HG03175 (cell line): ENCODE measurements around the gene PTGIS.

Experiments used
- ATAC-seq: cut with Tn5 transposase; IDR thresholded peaks from one replicate; pipeline ENCODE4 v1.9.1; 2021; ENCODE audit warnings: mild to moderate bottlenecking, moderate library complexity; ENCODE audit not compliant: unreplicated experiment

The PTGIS gene

GRCh38 chr20:49560646-49561045 lies 7.3 kb downstream of the PTGIS start:
- no peak for ATAC-seq

GRCh38 chr20:49560186-49560585 lies 7.8 kb downstream of the PTGIS start:
- no peak for ATAC-seq

- no peak for ATAC-seq
These were observed 8.4 kb downstream of the PTGIS start for GRCh38 chr20:49559411-49560081.

DNA sequence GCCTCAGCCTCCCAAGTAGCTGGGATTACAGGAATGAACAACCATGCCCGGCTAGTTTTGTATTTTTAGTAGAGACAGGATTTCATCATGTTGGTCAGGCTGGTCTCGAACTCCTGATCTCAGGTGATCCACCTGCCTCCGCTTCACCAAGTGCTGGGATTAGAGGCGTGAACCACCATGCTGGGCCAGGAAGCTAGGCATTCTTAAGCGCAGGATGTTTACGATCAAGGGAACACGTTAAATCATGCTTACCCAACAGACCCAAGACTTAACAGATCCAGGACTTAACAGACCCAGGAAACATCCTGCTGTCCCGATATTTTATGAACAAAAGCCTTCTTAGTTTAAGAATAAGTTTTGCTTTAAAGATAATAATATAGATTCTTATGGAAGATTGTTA lies 9.1 kb downstream of the PTGIS start:
- ATAC-seq = no peak

- no peak for ATAC-seq
These were observed 10.5 kb downstream of the PTGIS start for GRCh38 chr20:49557449-49557848.

DNA sequence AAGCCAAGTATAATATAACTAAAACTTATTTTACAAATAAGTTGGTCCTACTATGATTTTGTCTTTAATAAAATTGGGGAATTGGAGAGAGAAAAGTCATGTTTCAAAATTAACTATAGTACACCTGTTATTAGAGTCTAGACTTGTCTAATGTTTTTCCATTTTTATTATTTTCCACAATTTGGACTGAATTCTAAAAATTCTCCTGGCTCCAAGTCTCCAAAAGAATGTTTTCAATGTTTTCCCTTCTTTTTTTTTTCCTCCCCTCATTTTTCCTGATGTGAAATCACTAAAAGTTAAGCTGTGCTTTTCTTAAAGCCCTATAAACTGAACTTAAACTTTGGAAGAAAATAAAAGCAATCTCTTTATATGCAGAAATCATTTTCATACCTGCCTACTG lies 11.3 kb downstream of the PTGIS start:
- no peak for ATAC-seq

DNA sequence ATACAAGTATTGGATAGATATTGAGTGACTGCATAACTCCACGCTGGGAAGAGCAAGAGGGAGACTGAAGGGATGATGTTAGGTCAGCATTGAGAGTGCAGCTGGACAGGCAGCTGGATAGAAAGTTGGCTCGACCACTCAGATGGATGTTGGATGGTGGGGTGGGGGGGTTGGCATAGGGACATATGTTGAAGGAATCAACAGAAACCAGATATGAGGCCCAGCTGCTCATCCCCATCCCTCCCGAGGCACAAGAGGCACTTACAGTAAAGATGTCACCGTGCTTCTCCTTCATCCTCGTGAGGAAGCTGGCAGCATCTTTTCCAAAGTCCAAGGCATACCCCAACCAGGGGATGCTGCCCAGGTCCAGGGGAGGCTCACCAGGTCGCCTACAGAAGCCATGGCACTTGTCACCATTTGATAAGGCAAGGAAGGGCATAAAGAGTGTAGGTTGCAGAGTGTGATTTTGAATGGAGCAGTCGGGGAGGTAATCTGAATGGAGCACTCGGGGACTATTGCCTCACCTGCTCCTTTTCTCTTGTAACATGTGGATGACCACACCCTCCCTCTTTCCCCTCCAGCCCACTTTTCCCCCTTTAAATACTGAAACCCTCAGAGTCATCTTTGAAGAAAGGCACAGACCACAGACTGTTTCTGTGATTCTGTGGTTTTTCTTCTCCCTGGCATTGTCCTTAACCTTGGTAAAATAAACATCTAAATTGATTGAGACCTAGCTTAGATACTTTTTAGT lies 18.0 kb downstream of the PTGIS start:
- no peak for ATAC-seq

DNA sequence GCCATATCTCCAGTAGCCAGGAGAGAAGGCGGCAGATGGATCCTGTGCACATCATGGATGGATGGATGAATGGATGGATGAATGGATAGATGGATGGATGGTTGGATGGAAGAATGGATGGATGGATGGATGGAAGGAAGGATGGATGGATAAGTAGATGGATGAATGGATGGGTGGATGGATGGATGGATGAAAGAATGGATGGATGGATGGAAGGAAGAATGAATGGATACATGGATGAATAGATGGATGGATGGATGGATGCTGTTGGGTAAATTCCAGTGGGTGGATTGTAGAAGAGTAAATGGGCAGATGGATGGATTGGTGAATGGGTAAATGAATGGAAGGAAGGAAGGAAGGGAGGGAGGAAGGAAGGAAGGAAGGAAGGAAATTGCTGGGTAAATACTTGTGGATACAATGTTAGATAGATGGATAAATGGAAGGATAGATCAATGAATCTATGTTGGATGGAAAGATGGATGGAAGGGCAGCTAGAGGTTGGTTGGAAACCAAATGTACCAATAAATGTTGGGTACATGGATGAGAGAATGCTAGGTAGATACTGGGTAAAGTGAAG lies 19.5 kb downstream of the PTGIS start:
- no peak for ATAC-seq

DNA sequence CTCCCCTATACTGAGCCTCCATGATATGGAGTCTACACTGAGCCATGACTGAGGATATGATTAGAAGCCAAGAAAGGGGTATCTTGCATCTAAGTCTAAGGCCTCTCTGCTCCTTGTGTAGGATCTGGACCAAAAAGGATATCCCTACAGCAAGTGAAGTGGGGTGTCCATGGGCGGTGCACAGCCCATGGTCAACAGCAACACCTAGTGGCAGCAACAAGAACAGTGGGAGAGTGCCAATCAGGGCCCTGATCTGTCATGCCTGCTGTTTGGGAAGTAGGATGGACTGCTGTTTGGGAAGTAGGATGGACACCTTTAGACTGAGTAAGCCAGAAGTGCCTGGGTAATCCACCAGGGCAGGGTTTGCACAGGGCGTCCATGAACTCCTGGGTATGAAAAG lies 22.4 kb downstream of the PTGIS start:
- no peak for ATAC-seq

GRCh38 chr20:49544535-49544934 lies 23.4 kb downstream of the PTGIS start:
- ATAC-seq = no peak

- no peak for ATAC-seq
These were observed 24.0 kb downstream of the PTGIS start for GRCh38 chr20:49543858-49544437.

DNA sequence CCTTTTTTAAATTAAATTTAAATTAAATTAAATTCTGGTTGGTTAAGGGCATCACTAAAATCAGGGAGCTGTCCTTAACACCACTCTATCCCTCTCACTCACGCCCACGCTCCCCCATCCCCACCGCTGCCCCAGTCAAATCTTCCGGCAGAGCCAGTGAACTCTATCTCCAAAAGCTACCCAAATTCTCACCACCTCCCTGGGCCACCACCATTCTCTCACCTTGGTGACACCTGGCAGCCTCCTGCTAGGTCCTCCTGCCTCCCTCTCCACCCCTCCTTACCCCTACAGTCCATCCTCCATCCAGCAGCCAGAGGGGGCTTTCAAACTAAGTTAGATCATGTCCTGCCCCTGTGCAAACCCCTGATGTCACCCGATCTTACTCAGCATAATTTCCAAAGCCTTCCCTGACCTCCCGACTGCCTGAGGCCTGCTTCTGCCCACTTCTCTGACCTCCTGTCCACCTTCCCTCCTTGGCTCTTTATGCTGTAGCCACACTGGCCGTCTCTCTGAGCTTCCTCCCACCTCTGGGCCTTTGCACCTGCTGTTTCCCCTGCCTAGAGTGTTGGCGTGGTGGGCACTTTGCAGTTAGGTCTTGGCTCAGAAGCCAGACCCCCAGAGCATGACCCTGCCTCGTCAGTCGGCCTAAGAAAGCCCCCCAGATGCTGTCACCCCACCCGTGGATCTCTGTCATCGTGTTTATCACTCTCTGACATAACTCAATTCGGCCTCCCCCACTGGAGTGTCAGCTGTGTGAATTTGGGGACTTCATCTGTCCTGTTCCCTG lies 24.7 kb downstream of the PTGIS start:
- no peak for ATAC-seq

- no peak for ATAC-seq
These were observed 25.4 kb downstream of the PTGIS start for GRCh38 chr20:49542514-49542991.

GRCh38 chr20:49541733-49542513 lies 26.0 kb downstream of the PTGIS start:
- ATAC-seq = no peak

DNA sequence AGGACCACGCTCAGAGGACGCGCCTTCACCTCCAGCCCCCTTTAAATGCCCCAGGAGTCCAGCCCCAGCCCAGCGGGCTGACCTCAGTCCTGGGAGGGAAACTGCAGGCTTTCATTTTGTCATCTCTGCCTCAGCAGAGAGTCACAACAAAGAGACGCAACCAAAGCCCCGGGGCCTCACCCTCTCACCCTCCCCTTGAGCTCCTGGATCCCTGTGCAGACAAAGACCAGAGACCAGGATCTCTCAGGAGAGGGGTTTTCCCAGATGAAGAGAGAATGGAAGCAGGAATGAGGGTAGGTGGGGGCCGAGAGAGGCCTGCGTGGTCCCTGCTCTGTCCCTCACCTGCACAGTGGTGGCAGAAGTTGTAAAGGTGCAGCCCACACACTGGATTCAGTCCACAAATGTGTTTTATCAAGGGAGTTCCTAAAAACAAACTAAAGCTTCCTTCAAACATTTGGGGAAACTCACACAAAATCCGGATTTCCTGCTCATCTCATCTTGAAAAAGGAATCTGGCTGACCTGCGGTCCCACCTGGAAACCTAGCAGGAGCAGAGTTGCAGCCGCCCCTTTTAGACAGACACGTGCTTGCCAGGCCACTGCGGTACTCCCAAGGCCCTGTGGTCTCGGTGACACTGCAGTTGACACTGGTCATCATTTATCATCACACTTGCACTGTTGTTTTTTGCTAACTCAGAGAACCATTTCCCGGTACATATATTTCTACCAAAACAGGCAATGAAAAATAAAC lies 27.1 kb downstream of the PTGIS start:
- ATAC-seq = no peak

DNA sequence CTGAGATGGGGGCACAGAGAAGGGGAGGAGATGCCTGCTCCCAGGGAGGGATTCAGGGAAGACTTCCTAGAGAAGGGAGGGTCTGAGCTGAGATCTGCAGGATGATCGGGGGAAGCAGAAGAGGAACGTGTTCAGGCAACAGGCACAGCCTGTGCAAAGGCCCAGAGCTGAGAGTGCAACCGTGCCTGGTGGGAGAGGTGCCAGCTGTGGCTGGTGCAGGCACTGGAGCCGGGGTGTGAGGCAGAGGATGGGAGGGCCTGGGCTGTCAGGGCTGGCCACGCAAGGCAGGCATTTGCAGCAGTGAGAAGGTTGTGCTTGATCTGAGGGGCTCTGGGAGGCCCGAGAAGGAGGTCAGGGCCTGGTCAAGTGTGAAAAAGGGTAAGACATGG lies 27.7 kb downstream of the PTGIS start:
- no peak for ATAC-seq

DNA sequence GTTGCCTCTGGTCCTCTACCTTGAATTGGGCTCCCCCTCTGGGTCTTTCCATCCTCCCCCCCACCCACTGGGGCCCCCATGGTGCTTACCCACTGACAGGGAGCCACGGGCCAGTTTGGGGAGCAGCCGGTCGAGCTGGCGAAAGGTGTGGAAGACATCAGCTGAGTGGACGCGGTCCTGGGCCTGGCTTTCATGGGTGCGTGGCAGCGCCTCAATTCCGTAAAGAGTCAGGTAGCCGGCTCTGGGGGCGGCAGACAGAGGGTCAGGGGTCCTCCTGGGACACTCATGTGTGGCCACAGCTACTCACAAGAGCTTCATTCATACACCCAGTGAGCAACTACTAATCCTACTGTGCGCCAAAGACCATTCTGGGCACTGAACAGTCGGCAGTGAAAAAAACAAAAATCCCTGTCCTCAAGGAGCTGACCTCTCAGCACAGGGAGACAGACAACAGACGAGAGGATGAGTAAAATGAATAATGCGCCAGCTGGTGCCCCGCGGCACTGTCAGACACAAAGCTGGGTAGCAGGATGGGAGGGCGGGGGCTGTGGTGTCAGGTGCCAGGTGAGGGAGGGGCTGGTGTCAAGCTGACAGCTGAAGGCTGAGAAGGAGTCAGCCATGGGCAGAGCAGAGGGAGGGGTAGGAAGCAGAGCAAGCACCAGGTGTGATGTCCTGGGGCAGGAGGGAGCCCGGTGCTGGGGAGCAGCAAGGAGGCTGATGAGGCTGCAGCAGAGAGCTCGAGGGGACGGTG lies 28.3 kb downstream of the PTGIS start:
- no peak for ATAC-seq

GRCh38 chr20:49538950-49539349 lies 29.0 kb downstream of the PTGIS start:
- ATAC-seq = no peak

DNA sequence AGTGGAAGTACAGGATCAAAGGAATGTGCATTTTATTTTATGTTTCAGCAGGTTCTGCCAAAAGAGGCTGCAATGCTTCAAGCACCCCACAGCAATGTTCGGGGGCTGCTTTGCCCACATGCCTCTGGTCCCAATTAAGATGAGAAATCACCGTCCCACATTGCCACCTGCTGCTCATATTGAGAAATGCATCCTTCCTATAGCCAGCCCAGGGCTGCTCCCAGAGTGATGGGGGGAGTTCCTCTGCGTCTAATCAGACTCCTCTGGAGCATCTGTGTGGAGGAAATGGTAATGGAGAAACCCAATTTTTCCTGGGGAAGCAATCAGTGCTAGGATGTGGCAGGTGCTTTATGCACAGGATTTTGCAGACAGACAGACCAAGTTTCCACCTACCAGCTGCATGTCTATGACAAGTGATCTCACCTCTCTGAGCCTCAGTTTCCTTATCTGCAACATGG lies 33.7 kb downstream of the PTGIS start:
- ATAC-seq = peak; percentile 60
